SU-DHL-6 (cell line): ENCODE measurements around the gene PPP1R14B.

Experiments used
- EZH2phosphoT487 ChIP-seq: fragments of 200-600 bp; sonication (generic), shearing (Covaris generic); conservative IDR thresholded peaks from 2 replicates; pipeline ENCODE4 v1.6.1; 2018; ENCODE audit warnings: mild to moderate bottlenecking, antibody characterized with exemption, low read length, moderate library complexity, mixed read lengths
- TF ChIP-seq, protein P1 (sequence below): fragments of 200-600 bp; sonication (generic); IDR thresholded peaks from one replicate; pipeline ENCODE4 v1.5.1; 2017; ENCODE audit warnings: antibody characterized with exemption, mild to moderate bottlenecking, low read length, moderate library complexity; ENCODE audit not compliant: insufficient read depth, poor library complexity, severe bottlenecking

DNA sequence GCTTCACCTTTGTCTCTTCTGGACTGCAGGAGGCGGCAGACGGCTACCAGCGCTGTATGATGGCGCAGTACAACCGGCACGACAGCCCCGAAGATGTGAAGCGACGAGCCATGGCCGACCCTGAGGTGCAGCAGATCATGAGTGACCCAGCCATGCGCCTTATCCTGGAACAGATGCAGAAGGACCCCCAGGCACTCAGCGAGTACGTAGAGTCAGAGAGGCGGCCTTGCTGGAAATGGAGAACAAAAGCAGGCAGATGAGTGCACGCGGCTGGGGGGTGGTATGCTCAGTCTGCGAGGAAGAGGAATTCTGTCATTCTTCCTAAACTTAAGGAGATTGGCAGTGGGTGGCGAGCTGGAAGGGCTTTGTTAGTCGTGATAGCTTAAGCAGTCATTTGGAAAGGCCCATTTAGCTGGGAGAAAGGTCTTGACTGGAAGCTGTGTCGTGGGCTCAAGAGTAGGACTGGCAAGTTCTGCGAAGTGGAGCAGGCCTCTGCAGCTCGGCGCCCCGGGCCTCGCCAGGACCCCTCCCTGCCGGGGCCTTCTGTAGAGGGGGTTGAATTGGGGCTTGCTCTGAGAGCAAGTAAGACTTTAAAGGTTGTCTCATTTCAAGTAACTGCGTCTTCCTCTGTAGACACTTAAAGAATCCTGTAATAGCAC is 43.2 kb downstream of the PPP1R14B start:
- TF ChIP-seq, protein P1, sequence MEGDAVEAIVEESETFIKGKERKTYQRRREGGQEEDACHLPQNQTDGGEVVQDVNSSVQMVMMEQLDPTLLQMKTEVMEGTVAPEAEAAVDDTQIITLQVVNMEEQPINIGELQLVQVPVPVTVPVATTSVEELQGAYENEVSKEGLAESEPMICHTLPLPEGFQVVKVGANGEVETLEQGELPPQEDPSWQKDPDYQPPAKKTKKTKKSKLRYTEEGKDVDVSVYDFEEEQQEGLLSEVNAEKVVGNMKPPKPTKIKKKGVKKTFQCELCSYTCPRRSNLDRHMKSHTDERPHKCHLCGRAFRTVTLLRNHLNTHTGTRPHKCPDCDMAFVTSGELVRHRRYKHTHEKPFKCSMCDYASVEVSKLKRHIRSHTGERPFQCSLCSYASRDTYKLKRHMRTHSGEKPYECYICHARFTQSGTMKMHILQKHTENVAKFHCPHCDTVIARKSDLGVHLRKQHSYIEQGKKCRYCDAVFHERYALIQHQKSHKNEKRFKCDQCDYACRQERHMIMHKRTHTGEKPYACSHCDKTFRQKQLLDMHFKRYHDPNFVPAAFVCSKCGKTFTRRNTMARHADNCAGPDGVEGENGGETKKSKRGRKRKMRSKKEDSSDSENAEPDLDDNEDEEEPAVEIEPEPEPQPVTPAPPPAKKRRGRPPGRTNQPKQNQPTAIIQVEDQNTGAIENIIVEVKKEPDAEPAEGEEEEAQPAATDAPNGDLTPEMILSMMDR, result no peak
- no peak for TF ChIP-seq EZH2phosphoT487
